Upper lobe of right lung (tissue), 1 donor: ENCODE results near the gene PTPRG. TPM values are rescaled to one million over a fixed set of nuclear protein-coding genes. Genes with fewer than 3 reads are reported as not detected.

ENCODE experiments used
- ATAC-seq: fragments of 200-7000 bp; cut with Tn5 transposase; one replicate; pipeline ENCODE4 v1.9.1; 2020; ENCODE audit warnings: mild to moderate bottlenecking, moderate library complexity
- DNase-seq: peaks from one replicate; pipeline ENCODE4 v3.0.0-alpha.2; 2020
- H3K27ac ChIP-seq: fragments of 200-600 bp; one replicate; pipeline ENCODE4 v1.8.0; 2022
- H3K27me3 ChIP-seq: fragments of 200-600 bp; one replicate; pipeline ENCODE4 v1.8.0; 2022; ENCODE audit warnings: mild to moderate bottlenecking
- H3K36me3 ChIP-seq: fragments of 200-600 bp; one replicate; pipeline ENCODE4 v1.8.0; 2022
- H3K4me1 ChIP-seq: fragments of 200-600 bp; one replicate; pipeline ENCODE4 v1.8.0; 2022
- H3K4me3 ChIP-seq: fragments of 200-600 bp; one replicate; pipeline ENCODE4 v1.8.0; 2022; ENCODE audit warnings: mild to moderate bottlenecking
- H3K9me3 ChIP-seq: fragments of 200-600 bp; one replicate; pipeline ENCODE4 v1.8.0; 2022
- CTCF ChIP-seq: fragments of 200-600 bp; IDR thresholded peaks from one replicate; pipeline ENCODE4 v1.8.0; 2022; ENCODE audit warnings: antibody characterized with exemption
- intact Hi-C: fragments of 100-400 bp; cut with DNase I; formaldehyde crosslinking; loops from one replicate; pipeline ENCODE4 v1.11.0; 2022
- total RNA-seq: library from RNA; stranded (reverse); fragmentation: NEBNext Ultra II Directional; extraction: Animal tissue kit (Norgen Biotek cat#: 25700); gene quantifications from one replicate; pipeline ENCODE4 v1.2.1, GENCODE V29; 2021
- donor health status: DM: no; HTN: yes; CAD: no; lungs with severe emphysema.

The PTPRG gene
- total RNA-seq, 1 donor from 2014 or later: 86.7 TPM

GRCh38 chr3:61928039-61928438 is 366.7 kb downstream of the PTPRG start:
- ATAC-seq (peak; percentile 27), DNase-seq (no peak)
- intact Hi-C loops: no loop called here
- H3K27ac ChIP-seq: peak overlapping the region; percentile 47
- no peak for TF ChIP-seq CTCF
- H3K4me3 ChIP-seq: no peak overlapping the region
- H3K36me3 ChIP-seq: no peaks in the 10 kb centered on the region
- peaks cover 24% of the 10 kb centered on the region for H3K4me1 ChIP-seq
- no peaks in the 10 kb centered on the region for H3K9me3 ChIP-seq
- no peaks in the 10 kb centered on the region for H3K27me3 ChIP-seq

- no peak for TF ChIP-seq CTCF
- Histone ChIP-seq H3K27ac (no peak overlapping the region), H3K9me3 (no peaks in the 10 kb centered on the region), H3K36me3 (no peaks in the 10 kb centered on the region), H3K4me3 (no peak overlapping the region), H3K27me3 (no peaks in the 10 kb centered on the region), H3K4me1 (peaks cover 24% of the 10 kb centered on the region)
- intact Hi-C loops: no loop called here
- DNase-seq: no peak
- no peak for ATAC-seq
Observed at GRCh38 chr3:61928776-61929314, 367.5 kb downstream of the PTPRG start.

- Histone ChIP-seq H3K27me3 (no peaks in the 10 kb centered on the region), H3K4me3 (no peak overlapping the region), H3K9me3 (no peaks in the 10 kb centered on the region), H3K27ac (no peak overlapping the region), H3K36me3 (no peaks in the 10 kb centered on the region), H3K4me1 (peaks cover 22% of the 10 kb centered on the region)
- DNase-seq (no peak), ATAC-seq (no peak)
- TF ChIP-seq CTCF: no peak
- intact Hi-C loops: no loop called here
Observed at GRCh38 chr3:61929617-61930016, 368.2 kb downstream of the PTPRG start.

- Histone ChIP-seq H3K9me3 (no peaks in the 10 kb centered on the region), H3K27ac (no peak overlapping the region), H3K27me3 (no peaks in the 10 kb centered on the region), H3K4me3 (no peak overlapping the region), H3K36me3 (no peaks in the 10 kb centered on the region), H3K4me1 (peaks cover 6% of the 10 kb centered on the region)
- DNase-seq: no peak
- intact Hi-C loops: no loop called here
- ATAC-seq: no peak
- no peak for TF ChIP-seq CTCF
Observed at GRCh38 chr3:61932499-61932898, 371.1 kb downstream of the PTPRG start.

GRCh38 chr3:61933798-61934504 is 372.6 kb downstream of the PTPRG start:
- Histone ChIP-seq H3K4me3 (no peak overlapping the region), H3K4me1 (no peaks in the 10 kb centered on the region), H3K27me3 (no peaks in the 10 kb centered on the region), H3K9me3 (no peaks in the 10 kb centered on the region), H3K27ac (no peak overlapping the region), H3K36me3 (no peaks in the 10 kb centered on the region)
- no peak for DNase-seq
- intact Hi-C loops: no loop called here
- TF ChIP-seq CTCF: no peak
- ATAC-seq: no peak
